NB4 (cell line): ENCODE data around the gene CSF2.
A peak's percentile ranks its signal among the peaks of the same experiment; 100 is the strongest.

Experiments used
- DNase-seq: peaks from one replicate; pipeline ENCODE4 v3.0.0; 2010; ENCODE audit warnings: low read depth
- H3K4me3 ChIP-seq: one replicate; pipeline ENCODE4 v1.5.1; 2011; ENCODE audit warnings: mild to moderate bottlenecking, low read depth, low read length, moderate library complexity
- CTCF ChIP-seq: IDR thresholded peaks from one replicate; pipeline ENCODE4 v1.5.1; 2012; ENCODE audit warnings: low read depth, low read length
- MAX ChIP-seq: IDR thresholded peaks from 2 replicates; pipeline ENCODE4 v1.6.1; 2011; ENCODE audit warnings: low read depth, low read length
- MYC ChIP-seq: IDR thresholded peaks from 2 replicates; pipeline ENCODE4 v1.6.1; 2011; ENCODE audit warnings: low read depth, low read length
- POLR2A ChIP-seq: IDR thresholded peaks from 2 replicates; pipeline ENCODE4 v1.6.1; 2011; ENCODE audit warnings: mild to moderate bottlenecking; ENCODE audit not compliant: insufficient read length; ENCODE audit errors: extremely low read depth

Gene CSF2

GRCh38 chr5:132059696-132060500 lies 13.7 kb upstream of the CSF2 start:
- TF ChIP-seq CTCF = no peak
- TF ChIP-seq MAX = no peak
- TF ChIP-seq MYC = no peak
- no peak for TF ChIP-seq POLR2A
- DNase-seq = no peak
- no peak overlapping the region for H3K4me3 ChIP-seq

GRCh38 chr5:132060501-132061161 lies 13.0 kb upstream of the CSF2 start, which contains the start of gene IL3:
TSS of gene IL3 (plus strand) at chr5:132060655. CDS start at chr5:132060707, 52 bp downstream.
- DNase-seq = no peak
- TF ChIP-seq POLR2A = no peak
- no peak for TF ChIP-seq MAX
- TF ChIP-seq MYC = no peak
- TF ChIP-seq CTCF = no peak

GRCh38 chr5:132063090-132063911 lies 10.3 kb upstream of the CSF2 start:
- 0 out of 2 replicates have a peak, but pooled peaks have one; percentile 12 for TF ChIP-seq MAX
- no peak for TF ChIP-seq POLR2A
- peak; percentile 16; the same call in 1 of the 2 replicates for TF ChIP-seq MYC
- TF ChIP-seq CTCF = peak; percentile 91
- no peak overlapping the region for H3K4me3 ChIP-seq
- DNase-seq = peak; percentile 79

More at GRCh38 chr5:132060501-132061161, 13.0 kb upstream of the CSF2 start, which contains the start of gene IL3:
- no peak within 1 kb of the TSS for H3K4me3 ChIP-seq

- TF ChIP-seq CTCF (no peak), POLR2A (no peak), MYC (no peak), MAX (no peak)
- no peak overlapping the region for H3K4me3 ChIP-seq
- no peak for DNase-seq
These were observed 9.4 kb upstream of the CSF2 start for GRCh38 chr5:132064140-132064539.

GRCh38 chr5:132064738-132065331 lies 8.8 kb upstream of the CSF2 start:
- DNase-seq = peak; percentile 80
- TF ChIP-seq CTCF (peak; percentile 95), POLR2A (no peak)
- H3K4me3 ChIP-seq = no peak overlapping the region
